H1 (cell line): ENCODE measurements around the gene GPLD1. TPM values are rescaled to one million over a fixed set of nuclear protein-coding genes. Genes with fewer than 3 reads are reported as not detected.

Source experiments
- ATF3 ChIP-seq: IDR thresholded peaks from 2 replicates; pipeline ENCODE4 v1.6.1; 2011; ENCODE audit warnings: low read depth, mild to moderate bottlenecking, low read length; ENCODE audit not compliant: insufficient read depth
- CTBP2 ChIP-seq: IDR thresholded peaks from 2 replicates; pipeline ENCODE4 v1.7.0; 2011; ENCODE audit warnings: borderline replicate concordance, mild to moderate bottlenecking, moderate library complexity, mixed read lengths, low read length; ENCODE audit not compliant: insufficient read depth, insufficient read length
- FOSL1 ChIP-seq: IDR thresholded peaks from 2 replicates; pipeline ENCODE4 v1.6.1; 2011; ENCODE audit warnings: mild to moderate bottlenecking, low read depth, low read length, moderate library complexity; ENCODE audit not compliant: insufficient read depth
- HDAC2 ChIP-seq, 2 experiments: fragments of 300-600 bp in 1 of 2; sonication (generic) in 1 of 2; IDR thresholded peaks; 2 replicates each; pipeline ENCODE4 v1.6.1; 2011 to 2012; ENCODE audit warnings: low read depth in 2 of 2, low read length in 2 of 2, mild to moderate bottlenecking in 2 of 2, moderate library complexity in 2 of 2, borderline replicate concordance in 1 of 2, inconsistent platforms in 1 of 2
- RBBP5 ChIP-seq: IDR thresholded peaks from 2 replicates; pipeline ENCODE4 v1.7.1; 2012; ENCODE audit warnings: low read depth, mild to moderate bottlenecking, inconsistent platforms, low read length, moderate library complexity, borderline replicate concordance
- SIRT6 ChIP-seq: IDR thresholded peaks from one replicate; pipeline ENCODE4 v1.7.1; 2012; ENCODE audit warnings: low read length, inconsistent platforms
- ZNF274 ChIP-seq: IDR thresholded peaks from 2 replicates; pipeline ENCODE4 v1.7.0; 2012; ENCODE audit warnings: low read length, borderline replicate concordance; ENCODE audit errors: extremely low read depth
- polyA plus RNA-seq, 7 experiments: library from polyadenylated mRNA; depleted of rRNA in 3 of 7; stranded (reverse) in 5 of 7; unstranded in 2 of 7; fragments of >200 nt in 5 of 7; fragments of 200-250 nt in 2 of 7; gene quantifications; 1 replicate in 5 of 7; 2 replicates in 1 of 7; 4 replicates in 1 of 7; pipeline versions ENCODE4 v1.2.1 to v1.2.3, GENCODE V29; 2011 to 2013; ENCODE audit warnings: missing spikeins in 2 of 7, mixed read lengths in 2 of 7
- total RNA-seq: library from RNA; stranded (reverse); fragmentation: NEBNext Ultra II Directional; extraction: Animal tissue kit (Norgen Biotek cat#: 25700); gene quantifications from 2 replicates; pipeline ENCODE4 v1.2.1, GENCODE V29; 2021

The GPLD1 gene
- total and polyA plus RNA-seq, 2 of the 8 experiments (the other 6 are each of a cell fraction or from before 2014, with no cell fraction given) = 3.7 to 5.3 TPM

- TF ChIP-seq FOSL1 = no peak
- peak; percentile 47 to 56; a peak in 1 of 4 replicates for TF ChIP-seq HDAC2 (IDR thresholded peaks at IDR 0.05; ENCODE audit: borderline replicate concordance in 1 of 2, low read depth in 2 of 2, low read length in 2 of 2)
- TF ChIP-seq ZNF274 = no peak
- no peak for TF ChIP-seq SIRT6
- TF ChIP-seq CTBP2 = no peak
- no peak for TF ChIP-seq ATF3
- TF ChIP-seq RBBP5 = peak; percentile 49
Measured at GRCh38 chr6:24494821-24495795, 5.7 kb upstream of the GPLD1 start, which contains the start of gene ALDH5A1 (continued).
